Loucy (cell line): ENCODE results near the gene SNX27.

Experiments
- H2AFZ ChIP-seq: fragments of 200-600 bp; sonication (generic); 2 replicates; pipeline ENCODE4 v1.6.0; 2016; ENCODE audit warnings: antibody characterized with exemption, mild to moderate bottlenecking, low read length, moderate library complexity
- H3F3A ChIP-seq: fragments of 200-600 bp; 2 replicates; pipeline ENCODE4 v1.6.0; 2016; ENCODE audit warnings: antibody characterized with exemption, low read depth, mild to moderate bottlenecking
- H3K27me3 ChIP-seq: fragments of 200-600 bp; sonication (generic); 2 replicates; pipeline ENCODE4 v1.6.1; 2014; ENCODE audit warnings: low read length, mild to moderate bottlenecking; ENCODE audit not compliant: insufficient read depth, poor library complexity, severe bottlenecking
- H3K36me3 ChIP-seq: fragments of 200-600 bp; sonication (generic); 2 replicates; pipeline ENCODE4 v1.6.1; 2016; ENCODE audit warnings: low read length; ENCODE audit not compliant: insufficient read depth
- H3K4me1 ChIP-seq: fragments of 200-600 bp; sonication (generic); 2 replicates; pipeline ENCODE4 v1.5.1; 2014; ENCODE audit warnings: low read length, mild to moderate bottlenecking; ENCODE audit not compliant: insufficient read depth, poor library complexity, severe bottlenecking
- H3K4me2 ChIP-seq: fragments of 200-600 bp; sonication (generic); 2 replicates; pipeline ENCODE4 v1.6.0; 2014; ENCODE audit warnings: antibody characterized with exemption, low read length, low read depth, mild to moderate bottlenecking; ENCODE audit not compliant: poor library complexity, severe bottlenecking
- H3K4me3 ChIP-seq: fragments of 200-600 bp; sonication (generic); 2 replicates; pipeline ENCODE4 v1.5.1; 2014; ENCODE audit warnings: low read length, mild to moderate bottlenecking, mixed read lengths; ENCODE audit not compliant: poor library complexity, severe bottlenecking
- H3K79me2 ChIP-seq: fragments of 200-600 bp; sonication (generic); 2 replicates; pipeline ENCODE4 v1.6.1; 2014; ENCODE audit warnings: low read length; ENCODE audit not compliant: insufficient read depth
- H3K9ac ChIP-seq: fragments of 200-600 bp; sonication (generic); 2 replicates; pipeline ENCODE4 v1.6.0; 2014; ENCODE audit warnings: mild to moderate bottlenecking, low read depth, low read length, moderate library complexity; ENCODE audit not compliant: poor library complexity, severe bottlenecking
- H3K9me2 ChIP-seq: fragments of 200-600 bp; sonication (generic); replicated peaks from 2 replicates; pipeline ENCODE4 v1.6.1; 2016; ENCODE audit warnings: low read depth, low read length, mixed read lengths
- H3K9me3 ChIP-seq: fragments of 200-600 bp; sonication (generic); 2 replicates; pipeline ENCODE4 v1.6.1; 2014; ENCODE audit warnings: mild to moderate bottlenecking, antibody characterized with exemption, low read length, low read depth; ENCODE audit not compliant: insufficient read depth
- H4K20me1 ChIP-seq: fragments of 200-600 bp; sonication (generic); 2 replicates; pipeline ENCODE4 v1.6.0; 2014; ENCODE audit warnings: antibody characterized with exemption, low read length, mild to moderate bottlenecking; ENCODE audit not compliant: insufficient read depth, poor library complexity, severe bottlenecking
- CTCF ChIP-seq: fragments of 200-600 bp; sonication (generic); conservative IDR thresholded peaks from 2 replicates; pipeline ENCODE4 v1.5.1; 2014; ENCODE audit warnings: mild to moderate bottlenecking, antibody characterized with exemption, low read length
- EZH2phosphoT487 ChIP-seq: fragments of 200-600 bp; IDR thresholded peaks from 2 replicates; pipeline ENCODE4 v1.6.1; 2018; ENCODE audit warnings: antibody characterized with exemption, mild to moderate bottlenecking, moderate library complexity, borderline replicate concordance

The SNX27 gene

GRCh38 chr1:151718666-151719065 is 106.8 kb downstream of the SNX27 start:
- no peaks in the 10 kb centered on the region for H3K9me3 ChIP-seq
- no peak overlapping the region for H3K4me3 ChIP-seq
- peaks cover 7% of the 10 kb centered on the region for H3K4me1 ChIP-seq
- H3K9me2 ChIP-seq = no peaks in the 10 kb centered on the region
- H3K9ac ChIP-seq = no peak overlapping the region
- no peaks in the 10 kb centered on the region for H3K36me3 ChIP-seq
- no peaks in the 10 kb centered on the region for H3K79me2 ChIP-seq
- no peak overlapping the region for H3K4me2 ChIP-seq
- H4K20me1 ChIP-seq = no peaks in the 10 kb centered on the region
- no peaks in the 10 kb centered on the region for H3F3A ChIP-seq
- no peak overlapping the region for H2AFZ ChIP-seq
- TF ChIP-seq CTCF (no peak), EZH2phosphoT487 (no peak)
- H3K27me3 ChIP-seq = no peaks in the 10 kb centered on the region

- H3F3A ChIP-seq = no peaks in the 10 kb centered on the region
- H3K4me1 ChIP-seq = peaks cover 7% of the 10 kb centered on the region
- H2AFZ ChIP-seq = peak overlapping the region; percentile 71; the same call in 1 of the 2 replicates
- H3K79me2 ChIP-seq = no peaks in the 10 kb centered on the region
- H3K9ac ChIP-seq = no peak overlapping the region
- TF ChIP-seq CTCF = no peak
- TF ChIP-seq EZH2phosphoT487 = no peak
- H3K27me3 ChIP-seq = no peaks in the 10 kb centered on the region
- H3K36me3 ChIP-seq = no peaks in the 10 kb centered on the region
- H3K4me3 ChIP-seq = no peak overlapping the region
- no peaks in the 10 kb centered on the region for H4K20me1 ChIP-seq
- peak overlapping the region; percentile 76 for H3K4me2 ChIP-seq
- no peaks in the 10 kb centered on the region for H3K9me3 ChIP-seq
- no peaks in the 10 kb centered on the region for H3K9me2 ChIP-seq
These were observed 108.3 kb downstream of the SNX27 start for GRCh38 chr1:151720125-151720524.

- no peak for TF ChIP-seq EZH2phosphoT487
- no peak for TF ChIP-seq CTCF
- peak overlapping the region; percentile 66 for H3K4me3 ChIP-seq
- no peaks in the 10 kb centered on the region for H3K9me3 ChIP-seq
These were observed 108.7 kb downstream of the SNX27 start for GRCh38 chr1:151720554-151720953.

More at GRCh38 chr1:151720554-151720953, 108.7 kb downstream of the SNX27 start:
- no peaks in the 10 kb centered on the region for H3K36me3 ChIP-seq
- H2AFZ ChIP-seq = peak overlapping the region; percentile 71
- peak overlapping the region; percentile 76 for H3K4me2 ChIP-seq
- H3K9me2 ChIP-seq = no peaks in the 10 kb centered on the region
- H3K4me1 ChIP-seq = peaks cover 7% of the 10 kb centered on the region
- no peaks in the 10 kb centered on the region for H3K79me2 ChIP-seq
- H3F3A ChIP-seq = no peaks in the 10 kb centered on the region
- H3K9ac ChIP-seq = no peak overlapping the region
- no peaks in the 10 kb centered on the region for H4K20me1 ChIP-seq
- no peaks in the 10 kb centered on the region for H3K27me3 ChIP-seq
